Stomach (tissue), 9 donors: ENCODE data around the gene CHRNA10. TPM values are rescaled to one million over a fixed set of nuclear protein-coding genes. Genes with fewer than 3 reads are reported as not detected.

Source experiments
- DNase-seq, 2 donors: peaks; one replicate each; pipeline versions ENCODE4 v3.0.0 to v3.0.0-alpha.2; 2013 to 2019
- H3K27ac ChIP-seq, 5 donors: fragments of 200-600 bp in 4 of 5; sonication (generic) in 4 of 5; one replicate each; pipeline ENCODE4 v1.5.1; 2013 to 2019; ENCODE audit warnings: mild to moderate bottlenecking in 1 of 5, moderate library complexity in 1 of 5
- H3K27me3 ChIP-seq, 3 donors: fragments of 200-600 bp; sonication (generic); one replicate each; pipeline ENCODE4 v1.5.1; 2017 to 2019; ENCODE audit warnings: mixed run types in 1 of 3
- H3K36me3 ChIP-seq, 4 donors: fragments of 200-600 bp; sonication (generic); 1 replicate in 3 of 4; 2 replicates in 1 of 4; pipeline ENCODE4 v1.5.1; 2016 to 2019
- H3K4me1 ChIP-seq, 4 donors: fragments of 200-600 bp; sonication (generic); one replicate each; pipeline ENCODE4 v1.5.1; 2016 to 2019
- H3K4me3 ChIP-seq, 4 donors: fragments of 200-600 bp; sonication (generic) in 3 of 4; one replicate each; pipeline ENCODE4 v1.5.1; 2016 to 2019; ENCODE audit warnings: mild to moderate bottlenecking in 1 of 4
- H3K9me3 ChIP-seq, 4 donors: fragments of 200-600 bp; sonication (generic); one replicate each; pipeline ENCODE4 v1.5.1; 2016 to 2019
- EP300 ChIP-seq: sonication (generic); formaldehyde crosslinking; IDR thresholded peaks from one replicate; pipeline ENCODE4 v1.6.1; 2017; ENCODE audit warnings: antibody characterized with exemption
- POLR2A ChIP-seq, 4 donors: fragments of 450-650 bp; IDR thresholded peaks; one replicate each; pipeline ENCODE4 v1.6.1; 2016; ENCODE audit warnings: antibody characterized with exemption in 4 of 4, control low read depth in 2 of 4, mild to moderate bottlenecking in 1 of 4, moderate library complexity in 1 of 4
- POLR2AphosphoS5 ChIP-seq, 3 donors: sonication (generic); formaldehyde crosslinking; IDR thresholded peaks; one replicate each; pipeline ENCODE4 v1.6.1; 2016; ENCODE audit warnings: antibody characterized with exemption in 3 of 3
- WGBS, 5 donors: extraction: QIAGEN DNeasy Blood & Tissue Kit in 3 of 5; methylation state at CpG; one replicate each; pipeline versions ENCODE4 v1.1.5 to v1.1.7; 2013 to 2018; 5-methylcytosine and 5-hydroxymethylcytosine counted together
- intact Hi-C: fragments of 100-400 bp; cut with DNase I; formaldehyde crosslinking; loops from one replicate; pipeline ENCODE4 v1.15.1; 2023; ENCODE audit warnings: low total_unique reads
- polyA plus RNA-seq, 3 donors: library from polyadenylated mRNA; stranded (reverse); fragments of 200-250 nt; gene quantifications; one replicate each; pipeline ENCODE4 v1.2.3, GENCODE V29; 2013
- total RNA-seq, 5 donors: library from RNA; depleted of rRNA; stranded (reverse); fragments of >200 nt; gene quantifications; one replicate each; pipeline versions ENCODE4 v1.1.0 to v1.2.3, GENCODE V29; 2014 to 2016
- TF ChIP-seq, protein P1 (sequence below), 7 experiments: fragments of 450-650 bp in 4 of 7; fragments of 200-600 bp in 3 of 7; sonication (generic) in 3 of 7; IDR thresholded peaks; one replicate each; pipeline ENCODE4 v1.5.1; 2016 to 2019; ENCODE audit warnings: antibody characterized with exemption in 7 of 7, control low read depth in 2 of 7, mild to moderate bottlenecking in 1 of 7
- donor health status: healthy with polysubstance abuse.
- donor health status: Bipolar disorder and iron deficiency.
- donor health status: healthy.

CHRNA10 gene
- total and polyA plus RNA-seq, 8 donors: 0.18 to 22.6 (median 1.1) TPM; not detected in 2

DNA sequence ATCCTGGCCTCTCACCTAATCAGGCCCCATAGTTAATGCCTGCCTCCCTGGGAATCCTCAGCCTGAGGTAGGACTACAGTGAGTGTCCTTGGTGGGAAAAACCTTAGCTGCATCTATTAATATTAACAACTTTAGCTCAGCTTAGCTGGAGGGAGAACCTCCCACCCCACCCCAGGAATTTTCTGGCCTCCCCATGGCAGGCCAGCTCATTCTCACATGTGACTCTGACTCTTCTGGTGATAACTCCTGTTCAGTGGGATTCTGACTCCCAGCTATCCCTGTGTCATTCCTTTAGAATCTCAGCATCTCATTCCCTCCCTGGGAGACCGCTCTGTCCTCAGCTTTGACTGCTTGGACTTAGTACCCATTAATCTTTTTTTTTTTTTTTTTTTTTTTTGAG is 43.9 kb downstream of the CHRNA10 start:
- Histone ChIP-seq H3K4me3 (no peak overlapping the region), H3K27ac (no peak overlapping the region), H3K27me3 (no peaks in the 10 kb centered on the region), H3K4me1 (no peaks in the 10 kb centered on the region), H3K36me3 (no peaks in the 10 kb centered on the region), H3K9me3 (no peaks in the 10 kb centered on the region)
- TF ChIP-seq POLR2A (IDR thresholded peaks at IDR 0.05) (no peak), EP300 (no peak), POLR2AphosphoS5 (IDR thresholded peaks at IDR 0.05) (no peak)
- TF ChIP-seq, protein P1, sequence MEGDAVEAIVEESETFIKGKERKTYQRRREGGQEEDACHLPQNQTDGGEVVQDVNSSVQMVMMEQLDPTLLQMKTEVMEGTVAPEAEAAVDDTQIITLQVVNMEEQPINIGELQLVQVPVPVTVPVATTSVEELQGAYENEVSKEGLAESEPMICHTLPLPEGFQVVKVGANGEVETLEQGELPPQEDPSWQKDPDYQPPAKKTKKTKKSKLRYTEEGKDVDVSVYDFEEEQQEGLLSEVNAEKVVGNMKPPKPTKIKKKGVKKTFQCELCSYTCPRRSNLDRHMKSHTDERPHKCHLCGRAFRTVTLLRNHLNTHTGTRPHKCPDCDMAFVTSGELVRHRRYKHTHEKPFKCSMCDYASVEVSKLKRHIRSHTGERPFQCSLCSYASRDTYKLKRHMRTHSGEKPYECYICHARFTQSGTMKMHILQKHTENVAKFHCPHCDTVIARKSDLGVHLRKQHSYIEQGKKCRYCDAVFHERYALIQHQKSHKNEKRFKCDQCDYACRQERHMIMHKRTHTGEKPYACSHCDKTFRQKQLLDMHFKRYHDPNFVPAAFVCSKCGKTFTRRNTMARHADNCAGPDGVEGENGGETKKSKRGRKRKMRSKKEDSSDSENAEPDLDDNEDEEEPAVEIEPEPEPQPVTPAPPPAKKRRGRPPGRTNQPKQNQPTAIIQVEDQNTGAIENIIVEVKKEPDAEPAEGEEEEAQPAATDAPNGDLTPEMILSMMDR (IDR thresholded peaks at IDR 0.05): no peak
- intact Hi-C loops: no loop called here
- 92 to 100% (median 100%) methylated on average over 1 of the region's 1 CpG for WGBS, 5 donors
- no peak for DNase-seq

DNA sequence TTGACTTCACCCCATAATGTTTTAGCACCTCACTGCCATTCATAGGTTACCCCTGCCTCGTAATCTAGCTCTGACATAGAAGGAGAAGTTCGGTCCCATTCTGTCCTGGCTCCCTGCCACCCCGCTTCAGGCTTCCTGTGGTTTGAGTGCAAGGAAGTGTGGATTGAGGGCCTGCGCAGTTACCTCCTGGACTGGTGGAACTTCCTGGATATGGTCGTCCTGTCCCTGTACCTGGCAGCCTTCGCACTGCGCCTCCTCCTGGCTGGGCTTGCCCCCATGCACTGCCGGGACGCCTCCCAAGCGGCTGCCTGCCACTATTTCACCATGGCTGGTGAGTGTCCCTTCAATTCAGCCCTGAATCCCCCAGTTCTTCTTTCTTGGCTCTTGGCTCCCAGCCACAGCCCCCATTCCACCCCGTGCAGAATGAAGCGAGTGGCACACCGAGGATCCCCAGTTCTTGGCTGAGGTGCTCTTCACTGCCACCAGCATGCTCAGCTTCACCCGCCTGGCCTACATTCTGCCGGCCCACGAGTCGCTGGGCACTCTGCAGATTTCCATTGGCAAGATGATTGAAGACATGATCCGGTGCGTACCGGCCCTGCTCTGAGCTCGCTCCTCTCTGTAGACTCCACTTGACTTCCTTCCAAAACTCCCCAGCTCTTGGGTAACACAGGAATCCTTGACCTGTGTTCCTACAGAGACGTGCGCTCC is 44.8 kb downstream of the CHRNA10 start:
- intact Hi-C loops: no loop called here
- 72 to 85% (median 83%) methylated on average over 22 to 23 of the region's 23 CpGs for WGBS, 5 donors
- no peaks in the 10 kb centered on the region for H3K36me3 ChIP-seq
- no peak overlapping the region for H3K27ac ChIP-seq
- H3K4me1 ChIP-seq: no peaks in the 10 kb centered on the region
- H3K9me3 ChIP-seq: no peaks in the 10 kb centered on the region
- DNase-seq: no peak
- H3K4me3 ChIP-seq: no peak overlapping the region
- no peaks in the 10 kb centered on the region for H3K27me3 ChIP-seq
- TF ChIP-seq EP300 (no peak), POLR2A (IDR thresholded peaks at IDR 0.05) (no peak), POLR2AphosphoS5 (IDR thresholded peaks at IDR 0.05) (no peak)
- TF ChIP-seq, protein P1 (IDR thresholded peaks at IDR 0.05): no peak

DNA sequence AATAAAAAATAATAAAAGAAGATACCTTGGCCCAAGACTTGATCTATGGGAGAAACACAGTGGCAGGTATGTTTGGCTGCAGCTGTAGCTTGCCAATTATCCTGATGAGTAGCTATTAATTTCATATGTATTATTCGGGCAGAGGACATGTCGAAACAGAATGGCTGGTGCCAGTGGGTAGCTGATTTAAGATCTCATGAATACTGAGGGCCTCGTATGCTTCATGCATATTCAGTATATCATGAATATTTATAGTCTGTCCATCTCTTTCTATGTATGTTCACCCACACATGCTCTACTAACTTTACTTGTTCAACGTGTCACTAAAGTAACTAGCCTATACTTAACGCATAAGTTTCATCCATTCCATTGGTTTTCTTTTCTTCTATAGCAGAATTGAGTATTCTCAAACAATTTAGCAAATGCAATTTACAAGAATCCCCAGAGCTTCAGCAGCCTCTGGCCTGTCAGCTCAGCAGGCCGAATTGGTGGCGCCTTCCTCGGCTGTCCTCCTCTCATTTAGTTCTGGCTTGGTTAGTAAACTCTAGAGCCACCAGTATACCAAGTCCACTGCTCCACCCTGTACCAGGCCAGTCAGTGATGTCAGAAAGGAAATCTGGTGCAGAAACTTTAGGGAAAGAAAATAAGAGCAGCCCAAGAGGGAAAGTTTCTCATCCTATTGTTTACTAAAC is 47.3 kb downstream of the CHRNA10 start:
- intact Hi-C loops: no loop called here
- WGBS, 5 donors: 53 to 71% (median 70%) methylated on average over 8 of the region's 8 CpGs
- TF ChIP-seq POLR2A (IDR thresholded peaks at IDR 0.05) (no peak), EP300 (no peak), POLR2AphosphoS5 (IDR thresholded peaks at IDR 0.05) (no peak)
- TF ChIP-seq, protein P1 (IDR thresholded peaks at IDR 0.05): no peak

DNA sequence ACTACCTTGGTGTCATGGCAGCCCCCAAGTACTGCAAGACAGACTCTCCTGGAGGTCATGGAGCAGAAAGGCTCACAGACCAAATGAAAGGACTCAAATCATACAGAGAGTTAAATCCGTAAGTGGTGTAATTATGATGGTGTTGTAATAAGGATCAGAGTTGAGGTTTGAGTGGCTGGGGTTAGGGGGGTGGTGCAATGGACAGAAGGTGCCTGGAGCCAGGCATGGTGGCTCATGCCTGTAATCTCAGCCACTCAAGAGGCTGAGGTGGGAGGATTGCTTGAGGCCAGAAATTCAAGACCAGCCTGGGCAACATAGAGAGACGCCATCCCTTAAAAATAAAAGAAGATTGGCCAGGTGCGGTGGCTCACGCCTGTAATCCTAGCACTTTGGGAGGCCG is 48.1 kb downstream of the CHRNA10 start:
- intact Hi-C loops: no loop called here

More for the DNA sequence above, 47.3 kb downstream of the CHRNA10 start:
- Histone ChIP-seq H3K4me3 (no peak overlapping the region), H3K27ac (no peak overlapping the region), H3K4me1 (no peaks in the 10 kb centered on the region), H3K36me3 (no peaks in the 10 kb centered on the region), H3K27me3 (no peaks in the 10 kb centered on the region), H3K9me3 (no peaks in the 10 kb centered on the region)
- DNase-seq: no peak

More for the DNA sequence above, 48.1 kb downstream of the CHRNA10 start:
- TF ChIP-seq, protein P1 (IDR thresholded peaks at IDR 0.05): no peak
- no peak for TF ChIP-seq POLR2A (IDR thresholded peaks at IDR 0.05)
- TF ChIP-seq POLR2AphosphoS5 (IDR thresholded peaks at IDR 0.05): no peak
- TF ChIP-seq EP300: no peak
- H3K9me3 ChIP-seq: no peaks in the 10 kb centered on the region
- no peak for DNase-seq
- H3K4me3 ChIP-seq: no peak overlapping the region
- WGBS, 5 donors: 90 to 97% (median 94%) methylated on average over 4 to 5 of the region's 5 CpGs
- H3K4me1 ChIP-seq: no peaks in the 10 kb centered on the region
- no peaks in the 10 kb centered on the region for H3K36me3 ChIP-seq
- H3K27ac ChIP-seq: no peak overlapping the region
- H3K27me3 ChIP-seq: no peaks in the 10 kb centered on the region
